ENCODE data around the gene CASKIN1. TPM values are rescaled to one million over a fixed set of nuclear protein-coding genes. Genes with fewer than 3 reads are reported as not detected.

The CASKIN1 gene
- total and polyA plus RNA-seq, 10 of the 15 experiments (the other 5 are each of a cell fraction or from before 2014, with no cell fraction given): 0.03 to 0.33 (median 0.11) TPM; not detected in 5

GRCh38 chr16:2214719-2214968, 18.2 kb upstream of the CASKIN1 start, which contains the start of gene PGP (continued):
- TF ChIP-seq CEBPZ (IDR thresholded peaks at IDR 0.05; ENCODE audit: low read depth, low read length) (peak; percentile 50; the same call in 1 of the 2 replicates), CEBPB (IDR thresholded peaks at IDR 0.05; ENCODE audit: borderline replicate concordance in 1 of 2, low read depth in 2 of 2, low read length in 2 of 2) (no peak), CHD2 (IDR thresholded peaks at IDR 0.05; ENCODE audit: borderline replicate concordance, low read depth, low read length) (peak; percentile 95; the same call in 1 of the 2 replicates), SMAD5 (IDR thresholded peaks at IDR 0.05; ENCODE audit: low read depth) (no peak), ASH2L (IDR thresholded peaks at IDR 0.05; ENCODE audit: borderline replicate concordance, low read depth) (no peak), USF2 (IDR thresholded peaks at IDR 0.05; ENCODE audit: borderline replicate concordance, low read depth, low read length) (no peak), MTA3 (IDR thresholded peaks at IDR 0.05; ENCODE audit: borderline replicate concordance, low read length) (no peak), EGR1 (IDR thresholded peaks at IDR 0.05; ENCODE audit: borderline replicate concordance in 1 of 2, low read depth in 2 of 2, low read length in 2 of 2) (peak in 1 of 2 experiments; percentile 87; a peak in 2 of 3 replicates), EZH2 (IDR thresholded peaks at IDR 0.05; ENCODE audit: borderline replicate concordance, control insufficient read depth, low read depth, low read length) (0 out of 2 replicates have a peak, but pooled peaks have one; percentile 96), SP1 (IDR thresholded peaks at IDR 0.05; ENCODE audit: low read depth, low read length) (peak; percentile 100)
- TF ChIP-seq, protein P1, sequence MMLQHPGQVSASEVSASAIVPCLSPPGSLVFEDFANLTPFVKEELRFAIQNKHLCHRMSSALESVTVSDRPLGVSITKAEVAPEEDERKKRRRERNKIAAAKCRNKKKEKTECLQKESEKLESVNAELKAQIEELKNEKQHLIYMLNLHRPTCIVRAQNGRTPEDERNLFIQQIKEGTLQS (IDR thresholded peaks at IDR 0.05; ENCODE audit: borderline replicate concordance, extremely low read depth, low read depth, low read length): peak; percentile 78; the same call in 1 of the 2 replicates
- TF ChIP-seq, protein P2, sequence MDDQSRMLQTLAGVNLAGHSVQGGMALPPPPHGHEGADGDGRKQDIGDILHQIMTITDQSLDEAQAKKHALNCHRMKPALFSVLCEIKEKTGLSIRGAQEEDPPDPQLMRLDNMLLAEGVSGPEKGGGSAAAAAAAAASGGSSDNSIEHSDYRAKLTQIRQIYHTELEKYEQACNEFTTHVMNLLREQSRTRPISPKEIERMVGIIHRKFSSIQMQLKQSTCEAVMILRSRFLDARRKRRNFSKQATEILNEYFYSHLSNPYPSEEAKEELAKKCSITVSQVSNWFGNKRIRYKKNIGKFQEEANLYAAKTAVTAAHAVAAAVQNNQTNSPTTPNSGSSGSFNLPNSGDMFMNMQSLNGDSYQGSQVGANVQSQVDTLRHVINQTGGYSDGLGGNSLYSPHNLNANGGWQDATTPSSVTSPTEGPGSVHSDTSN (IDR thresholded peaks at IDR 0.05; ENCODE audit: insufficient replicate concordance, low read depth, low read length): peak; percentile 92
